Epidermal melanocyte (primary cell): ENCODE data around the gene STAT3.
"Not testable (repeated sequence)": the region's sequence is repeated elsewhere in the genome, so short reads cannot be mapped to it uniquely, and the experiment has no call there.

Experiments
- DNase-seq: peaks from one replicate; pipeline ENCODE4 v3.0.0; 2011; ENCODE audit warnings: low spot score; ENCODE audit not compliant: insufficient read length

STAT3 gene

DNA sequence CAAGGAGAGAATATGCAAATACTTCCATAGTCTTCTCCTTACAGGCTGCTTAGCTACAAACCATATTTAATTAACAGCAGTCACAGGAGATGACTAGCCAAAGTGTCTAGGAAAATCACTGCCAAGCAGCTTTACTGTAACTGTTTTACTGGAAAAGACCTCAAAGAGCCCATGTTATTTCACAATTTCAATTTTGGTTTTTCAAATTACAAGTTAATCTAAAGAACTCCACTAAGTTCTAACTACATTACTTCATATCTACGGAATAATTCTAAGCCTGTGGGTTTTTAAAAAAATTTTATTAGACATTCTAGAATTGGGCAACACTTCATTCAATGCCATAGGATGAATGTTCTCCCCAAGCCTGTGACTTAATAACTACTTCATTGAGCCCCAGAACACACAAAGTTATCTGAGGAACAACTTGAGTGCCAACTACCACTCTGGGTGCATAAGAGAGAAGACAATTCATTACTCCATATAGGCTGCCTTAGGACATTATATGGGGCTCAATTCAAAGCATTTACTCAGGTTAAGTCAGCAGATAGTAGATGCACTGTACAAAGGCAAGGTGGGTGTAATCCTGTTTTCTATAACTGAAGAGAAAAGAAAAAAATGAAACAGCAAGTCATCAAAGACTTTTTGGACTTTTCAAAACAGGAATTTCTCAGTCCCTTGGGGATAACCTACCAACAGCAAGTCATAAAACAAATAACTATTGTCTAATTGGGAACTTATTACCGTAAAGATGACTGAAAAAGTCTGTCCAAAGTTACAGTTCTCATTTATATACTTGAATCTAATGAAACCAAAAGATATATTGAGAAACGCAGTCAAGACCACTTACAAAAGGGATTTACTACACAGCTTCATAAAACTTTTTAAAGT is 33.0 kb downstream of the STAT3 start:
- DNase-seq, result no peak

DNA sequence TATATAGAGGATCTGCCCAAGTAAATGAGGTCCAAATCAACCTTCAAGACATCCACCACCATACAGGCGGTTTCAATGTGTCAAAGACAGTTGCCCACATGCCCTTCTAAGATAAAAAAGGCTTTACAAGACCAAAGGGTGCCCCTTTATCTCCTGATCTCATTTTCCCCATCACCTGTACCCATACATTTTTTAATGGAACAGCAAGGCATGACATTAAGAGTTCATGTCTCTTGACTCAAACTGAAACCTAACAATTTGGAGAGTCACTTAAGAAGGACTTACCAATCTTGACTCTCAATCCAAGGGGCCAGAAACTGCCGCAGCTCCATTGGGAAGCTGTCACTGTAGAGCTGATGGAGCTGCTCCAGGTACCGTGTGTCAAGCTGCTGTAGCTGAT is 40.1 kb downstream of the STAT3 start:
- no peak for DNase-seq

DNA sequence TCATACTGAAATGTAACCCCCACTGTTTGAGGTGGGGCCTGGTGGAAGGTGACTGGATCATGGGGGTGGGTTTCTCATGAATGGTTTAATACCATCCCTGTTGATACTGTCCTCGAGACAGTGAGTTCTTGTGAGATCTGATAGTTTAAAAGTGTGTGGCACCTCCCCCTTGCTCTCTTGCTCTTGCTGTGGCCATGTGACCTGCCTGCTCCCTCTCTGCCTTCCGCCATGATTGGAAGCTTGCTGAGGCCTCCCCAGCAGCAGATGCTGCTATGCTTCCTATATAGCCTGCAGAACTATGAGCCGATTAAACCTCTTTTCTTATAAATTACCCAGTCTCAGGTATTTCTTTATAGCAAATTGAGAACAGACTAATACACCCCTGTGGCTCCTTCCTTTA is 40.6 kb downstream of the STAT3 start:
- DNase-seq, result no peak

DNA sequence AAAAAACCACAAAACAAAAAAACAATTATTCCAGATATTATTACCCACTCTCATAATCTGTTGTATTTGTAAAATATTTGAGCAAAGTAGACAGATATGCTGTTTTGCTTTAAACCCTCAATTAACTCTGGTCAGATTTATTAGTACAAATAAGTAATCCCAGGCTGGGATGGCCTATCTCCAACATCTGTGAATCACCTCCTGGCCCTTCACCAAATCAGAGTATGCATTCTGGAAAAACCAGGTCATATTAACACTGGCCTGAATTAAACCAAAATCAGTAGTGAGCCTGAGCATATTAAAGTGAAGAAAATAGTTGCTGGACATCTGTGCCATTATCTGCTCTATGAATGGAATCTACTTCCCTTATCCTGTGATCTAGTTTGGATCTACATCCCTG is 41.0 kb downstream of the STAT3 start:
- DNase-seq, result no peak

DNA sequence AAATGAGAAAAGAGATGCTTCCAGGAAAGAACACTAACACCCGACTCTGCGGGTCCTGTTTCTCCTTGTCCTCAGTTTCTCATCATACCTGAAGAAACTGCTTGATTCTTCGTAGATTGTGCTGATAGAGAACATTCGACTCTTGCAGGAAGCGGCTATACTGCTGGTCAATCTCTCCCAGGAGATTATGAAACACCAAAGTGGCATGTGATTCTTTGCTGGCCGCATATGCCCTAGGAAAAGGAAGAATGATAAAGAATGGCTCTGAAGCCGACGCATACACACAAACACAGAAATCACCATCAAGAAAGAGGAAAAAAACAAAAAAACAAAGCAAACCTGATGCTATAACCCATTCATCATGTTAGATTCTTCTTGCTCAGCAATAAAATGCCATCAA is 41.8 kb downstream of the STAT3 start:
- no peak for DNase-seq

DNA sequence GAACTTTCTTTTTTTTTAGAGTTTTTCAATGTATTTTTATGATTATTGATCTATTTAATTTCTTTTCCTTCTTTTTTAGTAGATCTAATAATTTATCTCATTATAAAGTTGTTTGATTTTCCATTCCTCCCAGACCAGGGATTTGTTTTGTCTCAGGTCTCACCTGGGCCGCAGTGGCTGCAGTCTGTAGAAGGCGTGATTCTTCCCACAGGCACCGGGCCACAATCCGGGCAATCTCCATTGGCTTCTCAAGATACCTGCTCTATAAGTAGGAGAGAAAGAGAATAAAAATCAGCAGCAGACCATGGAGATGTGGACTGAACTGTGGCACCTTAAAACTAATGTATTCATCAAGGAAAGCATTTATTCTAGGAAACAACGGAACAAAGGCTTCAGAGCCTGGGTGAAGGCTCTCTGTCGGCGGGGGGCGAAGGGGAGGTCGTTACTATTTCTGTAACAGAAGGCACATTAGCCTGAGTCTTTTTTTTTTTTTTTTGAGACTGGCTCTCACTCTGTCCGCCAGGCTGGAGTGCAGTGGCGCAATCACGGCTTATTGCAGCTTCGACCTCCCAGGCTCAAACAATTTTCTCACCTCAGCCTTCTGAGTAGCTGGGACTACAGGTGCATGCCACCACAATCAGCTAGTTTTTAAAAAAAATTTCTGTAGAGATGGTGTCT is 42.7 kb downstream of the STAT3 start:
- DNase-seq, result no peak

DNA sequence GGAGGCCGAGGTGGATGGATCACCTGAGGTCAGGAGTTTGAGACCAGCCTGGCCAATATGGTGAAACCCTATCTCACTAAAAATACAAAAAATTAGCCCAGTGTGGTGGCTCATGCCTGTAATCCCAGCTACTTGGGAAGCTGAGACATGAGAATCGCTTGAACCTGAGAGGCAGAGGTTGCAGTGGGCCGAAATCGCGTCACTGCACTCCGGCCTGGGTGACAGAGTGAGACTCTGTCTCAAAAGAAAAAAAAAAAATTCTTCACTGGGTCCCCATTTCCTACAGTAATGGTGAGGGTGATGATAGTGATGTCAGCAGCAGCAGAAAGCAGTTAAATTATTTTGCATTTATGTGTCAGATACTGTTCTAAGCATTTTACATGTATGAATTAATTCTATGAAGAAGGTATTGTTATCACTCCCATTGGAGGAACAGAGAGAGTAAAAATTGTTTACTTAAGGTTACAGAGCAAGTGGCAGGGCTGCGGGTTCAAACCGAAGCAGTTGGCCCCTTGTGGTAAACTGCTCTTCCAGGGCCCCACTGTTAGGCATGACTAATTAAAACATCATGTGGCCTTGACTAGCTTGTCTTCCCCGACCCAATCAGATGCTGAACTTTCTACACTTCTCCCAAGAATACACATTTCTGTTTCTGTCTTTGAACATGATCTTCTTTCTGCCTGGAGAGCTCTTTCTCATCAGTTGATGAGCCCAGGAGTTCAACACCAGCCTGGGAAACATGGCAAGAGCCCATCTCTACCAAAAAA is 45.8 kb downstream of the STAT3 start:
- DNase-seq, result no peak

DNA sequence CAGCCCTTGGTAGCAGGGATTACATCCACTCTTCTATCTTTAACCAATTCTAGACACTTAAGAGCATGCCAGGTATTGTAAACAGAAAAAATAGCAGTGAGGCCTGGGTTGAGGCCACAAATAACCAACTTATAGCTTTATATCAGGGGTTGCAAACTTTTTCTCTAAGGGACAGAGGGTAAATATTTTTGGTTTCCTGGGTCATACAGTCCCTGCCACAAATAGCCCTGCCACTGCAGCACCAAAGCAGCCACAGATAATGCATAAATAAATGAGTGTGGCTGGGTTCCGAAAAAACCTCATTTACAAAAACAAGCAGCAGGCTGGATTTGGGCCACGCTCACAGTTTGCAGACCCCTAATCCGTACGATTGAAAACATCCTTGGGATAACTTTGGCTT is 46.7 kb downstream of the STAT3 start:
- no peak for DNase-seq

DNA sequence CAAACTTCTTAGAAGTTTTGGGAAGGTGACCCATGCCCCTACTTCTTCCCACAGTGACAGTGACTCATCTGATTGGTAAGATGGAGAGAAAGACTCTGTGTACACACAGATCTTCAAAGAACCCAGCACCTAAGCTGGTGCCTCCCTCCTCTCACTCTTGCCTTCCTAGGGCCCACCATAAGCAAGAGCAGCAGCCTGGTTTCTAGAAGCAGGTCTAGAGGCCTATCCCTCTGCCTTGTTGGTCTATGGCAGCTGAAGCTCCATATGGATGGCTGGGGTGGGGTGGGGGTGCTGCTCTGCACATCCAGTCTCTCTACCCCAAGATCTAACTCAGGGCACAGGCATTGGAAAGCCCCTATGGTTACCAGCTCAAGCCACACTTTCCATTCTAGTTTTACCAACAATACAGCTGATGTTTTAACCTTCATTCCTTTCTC is 47.5 kb downstream of the STAT3 start:
- DNase-seq, result no peak

DNA sequence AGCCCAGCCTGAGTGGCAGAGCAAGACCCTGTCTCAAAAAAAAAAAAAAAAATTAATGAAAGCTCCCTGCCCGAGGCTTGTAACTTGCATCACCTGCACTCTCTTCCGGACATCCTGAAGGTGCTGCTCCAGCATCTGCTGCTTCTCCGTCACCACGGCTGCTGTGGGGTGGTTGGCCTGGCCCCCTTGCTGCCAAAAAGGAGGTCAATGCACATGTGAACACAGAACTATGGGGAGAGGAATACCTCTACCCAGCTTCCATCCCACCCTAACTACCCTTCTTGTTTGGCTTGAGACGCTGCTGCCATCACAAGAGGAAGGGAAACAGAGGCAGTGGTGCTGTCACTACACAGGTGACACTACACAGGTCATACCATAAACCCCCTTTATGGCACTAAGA is 49.0 kb downstream of the STAT3 start:
- DNase-seq, result no peak

DNA sequence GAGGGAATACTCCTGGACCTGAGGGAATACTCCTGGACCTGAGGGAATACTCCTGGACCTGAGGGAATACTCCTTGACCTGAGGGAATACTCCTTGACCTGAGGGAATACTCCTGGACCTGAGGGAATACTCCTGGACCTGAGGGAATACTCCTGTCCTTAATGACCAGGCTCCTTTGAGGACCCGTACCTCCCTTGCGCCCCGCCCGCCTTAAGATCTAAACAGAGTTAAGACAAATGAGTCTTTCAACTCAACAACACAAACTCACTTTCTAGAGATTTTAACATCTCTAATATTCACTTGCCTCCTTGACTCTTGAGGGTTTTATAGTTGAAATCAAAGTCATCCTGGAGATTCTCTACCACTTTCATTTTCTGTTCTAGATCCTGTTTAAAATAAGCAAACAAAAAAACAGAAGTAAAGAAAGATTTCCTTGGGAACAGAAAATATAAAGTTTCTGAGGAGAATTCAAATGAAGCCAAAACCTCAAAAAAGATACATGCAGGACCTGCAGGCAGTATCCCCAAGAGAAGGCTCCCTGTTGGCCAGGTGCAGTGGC is 49.7 kb downstream of the STAT3 start:
- no peak for DNase-seq

DNA sequence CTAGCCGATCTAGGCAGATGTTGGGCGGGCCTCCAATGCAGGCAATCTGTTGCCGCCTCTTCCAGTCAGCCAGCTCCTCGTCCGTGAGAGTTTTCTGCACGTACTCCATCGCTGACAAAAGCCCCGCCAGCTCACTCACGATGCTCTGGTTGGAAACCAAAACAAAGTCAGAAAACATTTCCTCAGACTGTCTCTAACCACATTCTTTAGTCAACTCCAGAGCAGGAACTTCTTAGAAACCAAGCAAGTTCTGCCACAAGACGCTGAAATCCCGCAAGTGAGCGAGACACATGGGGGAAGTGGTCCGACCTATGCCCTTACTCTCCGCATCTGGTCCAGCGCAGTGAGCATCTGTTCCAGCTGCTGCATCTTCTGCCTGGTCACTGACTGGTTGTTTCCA is 50.8 kb downstream of the STAT3 start:
- no peak for DNase-seq

DNA sequence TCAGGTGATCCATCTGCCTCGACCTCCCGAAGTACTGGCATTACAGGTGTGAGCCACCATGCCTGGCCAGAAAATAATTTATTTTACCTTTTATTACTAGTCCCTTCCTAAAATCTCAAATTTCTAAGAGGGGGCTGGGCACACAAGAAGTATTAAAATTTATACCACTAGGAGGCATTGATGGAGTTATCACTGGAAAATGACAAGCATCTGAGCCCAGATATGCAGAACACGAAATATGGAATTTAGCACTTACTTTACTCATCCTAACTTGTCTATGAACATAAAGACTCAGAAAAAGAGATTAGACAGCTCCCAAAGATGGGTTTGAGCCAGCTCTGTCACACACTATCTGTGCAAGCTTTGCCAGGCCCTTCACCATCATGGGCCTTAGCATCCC is 53.6 kb downstream of the STAT3 start:
- no peak for DNase-seq

DNA sequence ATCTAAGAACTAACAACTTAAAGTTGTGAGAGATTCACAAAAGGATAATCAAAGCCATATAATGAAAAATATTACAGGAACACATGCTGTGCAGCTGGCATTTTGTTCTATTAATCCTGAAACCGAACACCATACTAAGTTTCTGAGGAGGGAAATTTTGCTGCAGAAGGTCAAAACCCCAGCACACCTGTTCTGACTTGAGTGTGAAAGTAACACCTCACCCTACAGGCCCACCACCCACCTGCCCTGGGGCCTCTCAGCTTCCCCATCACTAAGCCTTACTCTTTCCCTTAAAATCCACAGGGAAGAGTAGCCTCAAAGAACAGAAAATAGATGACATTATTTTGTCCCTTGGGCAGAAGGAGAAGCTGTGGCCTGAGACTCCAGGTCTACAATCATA is 55.2 kb downstream of the STAT3 start:
- no peak for DNase-seq

DNA sequence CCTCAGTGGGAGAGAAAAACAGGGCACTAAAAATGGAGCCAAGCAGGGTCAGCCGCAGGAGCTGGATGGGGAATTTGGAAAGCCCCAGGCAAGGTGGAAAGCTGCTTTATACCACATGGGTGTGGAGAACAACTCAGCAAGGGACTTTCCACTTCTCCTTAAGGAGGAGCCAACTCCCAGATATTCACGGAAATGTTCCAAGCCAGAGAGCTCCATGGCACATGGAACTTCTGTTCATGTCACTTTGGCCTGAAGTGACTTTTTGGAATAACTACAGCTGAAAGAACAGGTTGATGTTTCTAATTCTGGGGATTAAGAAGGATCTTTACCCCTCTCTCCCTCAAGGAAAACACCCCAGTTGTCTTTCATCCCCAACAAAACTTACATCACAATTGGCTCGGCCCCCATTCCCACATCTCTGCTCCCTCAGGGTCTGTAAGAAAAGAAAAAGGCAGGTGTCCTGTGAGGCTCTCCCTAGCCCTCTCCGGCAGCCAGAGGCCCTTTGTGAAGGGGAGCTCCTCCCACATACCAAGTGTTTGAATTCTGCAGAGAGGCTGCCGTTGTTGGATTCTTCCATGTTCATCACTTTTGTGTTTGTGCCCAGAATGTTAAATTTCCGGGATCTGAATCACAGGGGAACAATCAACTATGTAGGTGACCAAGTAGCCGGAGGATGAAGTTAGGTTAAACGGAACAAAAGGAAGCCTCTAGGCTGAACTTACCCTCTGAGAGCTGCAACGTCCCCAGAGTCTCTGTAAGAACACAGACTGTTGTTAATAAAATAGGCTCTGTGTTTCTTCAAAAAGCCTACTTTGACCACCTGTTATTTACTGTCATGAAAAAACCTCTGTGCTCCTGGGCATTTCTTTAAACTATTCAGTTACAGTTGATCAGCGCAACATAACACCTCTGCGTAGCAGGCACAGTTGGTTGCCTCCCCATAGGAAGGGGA is 58.9 kb downstream of the STAT3 start:
- DNase-seq, result no peak

DNA sequence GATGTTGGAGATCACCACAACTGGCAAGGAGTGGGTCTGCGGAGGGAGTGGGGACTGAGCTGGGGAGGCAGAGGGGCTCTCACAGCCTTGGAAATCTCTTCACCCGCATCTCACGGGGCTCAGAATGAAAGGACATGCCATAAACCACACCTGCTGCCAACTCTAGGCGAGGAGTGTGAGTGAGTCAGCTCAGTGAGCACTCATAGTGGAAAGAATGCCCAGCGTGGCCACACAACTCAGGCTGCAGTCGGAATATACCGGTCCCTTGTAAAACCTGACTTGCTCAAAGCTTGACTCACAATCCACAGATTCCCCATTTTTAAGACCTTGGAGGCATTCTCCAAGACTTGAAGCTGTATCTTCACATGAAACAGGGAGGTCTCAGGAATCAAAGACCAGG is 63.2 kb downstream of the STAT3 start:
- no peak for DNase-seq

DNA sequence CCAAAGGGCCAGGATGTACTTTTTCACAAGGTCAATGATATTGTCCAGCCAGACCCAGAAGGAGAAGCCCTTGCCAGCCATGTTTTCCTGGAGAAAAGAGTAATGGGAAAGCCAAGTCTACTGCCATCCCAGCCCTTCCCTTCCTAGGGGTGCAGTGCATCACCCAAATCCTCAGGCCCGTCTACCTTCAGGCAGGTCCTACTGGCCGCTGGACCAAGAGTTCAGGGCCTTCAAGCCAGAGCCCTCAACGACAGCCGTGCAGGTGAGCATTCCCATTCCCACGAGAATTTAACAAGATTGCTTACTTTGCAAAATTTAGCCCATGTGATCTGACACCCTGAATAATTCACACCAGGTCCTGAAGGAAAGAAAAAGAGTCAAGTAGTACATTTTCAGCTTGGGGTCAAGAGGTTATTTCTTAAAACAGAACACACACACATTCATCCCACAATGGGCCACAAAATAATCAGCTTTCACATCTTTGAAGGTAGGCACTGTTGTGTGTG is 64.9 kb downstream of the STAT3 start:
- DNase-seq, result no peak

DNA sequence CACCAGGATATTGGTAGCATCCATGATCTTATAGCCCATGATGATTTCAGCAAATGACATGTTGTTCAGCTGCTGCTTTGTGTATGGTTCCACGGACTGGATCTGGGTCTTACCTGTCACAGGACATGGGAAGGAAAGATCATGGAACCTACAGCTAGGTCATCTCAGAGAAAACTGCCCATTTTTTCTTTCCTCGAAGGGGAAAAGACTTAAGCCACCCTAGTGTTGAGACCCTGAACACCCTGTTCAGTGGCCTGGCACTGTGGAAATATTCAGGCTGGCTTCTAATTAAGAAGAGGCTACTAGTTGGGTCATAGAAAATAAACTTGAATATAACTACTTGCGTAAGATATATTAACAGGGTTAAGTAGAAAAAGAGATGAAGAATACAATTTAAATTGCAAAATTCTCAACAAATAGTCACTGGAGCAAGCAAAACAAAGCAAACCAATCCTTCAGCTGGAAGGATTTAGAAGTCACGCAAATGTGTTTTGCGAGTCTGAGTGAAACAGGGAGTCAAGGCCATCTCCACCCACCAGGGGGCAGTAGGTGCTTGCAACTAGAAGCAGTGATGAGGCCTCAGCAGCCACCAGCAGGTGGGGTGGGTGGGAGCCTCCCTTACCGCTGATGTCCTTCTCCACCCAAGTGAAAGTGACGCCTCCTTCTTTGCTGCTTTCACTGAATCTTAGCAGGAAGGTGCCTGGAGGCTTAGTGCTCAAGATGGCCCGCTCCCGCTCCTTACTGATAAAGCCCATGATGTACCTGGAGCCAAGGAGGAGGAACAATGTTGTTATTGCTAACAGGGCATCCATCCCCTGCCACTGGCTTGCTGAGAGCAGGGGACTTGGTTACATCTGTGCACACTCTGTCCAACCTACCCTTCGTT is 65.6 kb downstream of the STAT3 start:
- DNase-seq, result peak; percentile 91

DNA sequence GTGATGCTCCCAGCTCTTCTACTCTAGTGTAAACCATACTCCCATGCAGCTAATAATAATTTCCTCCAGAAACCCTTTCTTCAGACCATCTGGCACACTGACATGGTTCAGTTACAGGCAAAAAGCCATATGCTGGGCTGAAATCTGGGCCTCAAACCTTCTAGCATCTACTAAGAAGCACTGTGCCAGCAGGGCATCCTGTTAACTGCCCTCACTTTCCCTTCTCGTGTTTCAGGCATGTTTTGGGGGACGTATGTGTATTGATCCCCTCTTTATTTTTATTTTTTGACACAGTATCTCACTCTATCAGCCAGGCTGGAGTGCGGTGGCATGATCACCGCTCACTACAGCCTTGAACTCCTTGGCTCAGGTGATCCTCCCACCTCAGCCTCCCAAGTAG is 66.7 kb downstream of the STAT3 start:
- no peak for DNase-seq

DNA sequence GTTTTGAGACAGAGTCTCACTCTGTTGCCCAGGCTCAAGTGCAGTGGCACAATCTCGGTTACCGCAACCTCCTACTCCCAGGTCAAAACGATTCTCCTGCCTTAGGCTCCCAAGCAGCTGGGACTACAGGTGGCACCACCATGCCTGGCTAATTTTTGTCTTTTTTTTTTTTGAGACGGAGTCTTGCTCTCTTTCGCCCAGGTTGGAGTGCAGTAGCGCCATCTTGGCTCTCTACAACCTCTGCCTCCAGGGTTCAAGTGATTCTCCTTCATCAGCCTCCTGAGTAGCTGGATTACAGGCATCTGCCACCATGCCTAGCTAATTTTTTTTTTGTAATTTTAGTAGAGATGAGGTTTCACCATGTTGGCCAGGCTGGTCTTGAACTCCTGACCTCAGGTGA is 70.3 kb downstream of the STAT3 start:
- not testable (repeated sequence) for DNase-seq
